Measurements from ENCODE around the gene CNBD2.

DNA sequence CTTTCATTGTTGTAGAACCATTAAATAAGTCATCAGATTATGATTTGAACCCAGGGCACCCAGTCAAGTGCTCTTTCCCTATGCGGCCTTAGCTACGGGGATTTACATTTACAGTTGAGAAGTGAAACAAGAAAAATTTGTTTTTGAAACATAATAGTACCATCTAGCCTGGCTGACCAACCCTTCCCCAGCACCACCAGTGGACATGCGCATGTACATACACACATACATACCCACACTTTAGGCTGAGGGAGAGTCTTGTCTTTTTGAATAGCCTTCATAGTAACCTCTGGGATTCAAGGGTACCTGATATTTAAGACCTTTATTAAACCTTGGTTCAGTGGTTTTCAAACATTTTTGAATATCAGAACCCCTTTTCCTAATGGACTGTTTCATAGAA is 47.9 kb upstream of the CNBD2 start:
- no peak for TF ChIP-seq PRRX2 (CRISPR knock-in tag; IDR thresholded peaks at IDR 0.05)
- no peak for TF ChIP-seq NR1H2 (CRISPR knock-in tag; IDR thresholded peaks at IDR 0.05)
- no peak for TF ChIP-seq ETV6 (CRISPR knock-in tag; IDR thresholded peaks at IDR 0.05)
- TF ChIP-seq NR2C2 (CRISPR knock-in tag; IDR thresholded peaks at IDR 0.05) = no peak
- TF ChIP-seq, protein P1, sequence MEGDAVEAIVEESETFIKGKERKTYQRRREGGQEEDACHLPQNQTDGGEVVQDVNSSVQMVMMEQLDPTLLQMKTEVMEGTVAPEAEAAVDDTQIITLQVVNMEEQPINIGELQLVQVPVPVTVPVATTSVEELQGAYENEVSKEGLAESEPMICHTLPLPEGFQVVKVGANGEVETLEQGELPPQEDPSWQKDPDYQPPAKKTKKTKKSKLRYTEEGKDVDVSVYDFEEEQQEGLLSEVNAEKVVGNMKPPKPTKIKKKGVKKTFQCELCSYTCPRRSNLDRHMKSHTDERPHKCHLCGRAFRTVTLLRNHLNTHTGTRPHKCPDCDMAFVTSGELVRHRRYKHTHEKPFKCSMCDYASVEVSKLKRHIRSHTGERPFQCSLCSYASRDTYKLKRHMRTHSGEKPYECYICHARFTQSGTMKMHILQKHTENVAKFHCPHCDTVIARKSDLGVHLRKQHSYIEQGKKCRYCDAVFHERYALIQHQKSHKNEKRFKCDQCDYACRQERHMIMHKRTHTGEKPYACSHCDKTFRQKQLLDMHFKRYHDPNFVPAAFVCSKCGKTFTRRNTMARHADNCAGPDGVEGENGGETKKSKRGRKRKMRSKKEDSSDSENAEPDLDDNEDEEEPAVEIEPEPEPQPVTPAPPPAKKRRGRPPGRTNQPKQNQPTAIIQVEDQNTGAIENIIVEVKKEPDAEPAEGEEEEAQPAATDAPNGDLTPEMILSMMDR (IDR thresholded peaks at IDR 0.05) = no peak
- no peak for TF ChIP-seq IRF2 (CRISPR knock-in tag; IDR thresholded peaks at IDR 0.05; ENCODE audit: borderline replicate concordance, low read depth)

Data from WTC11 (cell line).